HFFc6 (cell line): ENCODE results near the gene UBASH3B. TPM values are rescaled to one million over a fixed set of nuclear protein-coding genes. Genes with fewer than 3 reads are reported as not detected.

Experiments used
- DNase-seq: peaks from one replicate; pipeline ENCODE4 v3.0.0-alpha.2; 2018
- H3K27ac Mint-ChIP-seq: 2 replicates; pipeline ENCODE4 v1.8.0; 2020; ENCODE audit warnings: mild to moderate bottlenecking, mixed read lengths
- H3K27me3 Mint-ChIP-seq: 2 replicates; pipeline ENCODE4 v1.8.0; 2021; ENCODE audit warnings: mild to moderate bottlenecking, moderate library complexity, mixed read lengths; ENCODE audit not compliant: insufficient read depth
- H3K36me3 Mint-ChIP-seq: 2 replicates; pipeline ENCODE4 v1.8.0; 2021; ENCODE audit warnings: low read depth, mixed read lengths
- H3K4me1 Mint-ChIP-seq: 2 replicates; pipeline ENCODE4 v1.8.0; 2020; ENCODE audit warnings: low read depth, mixed read lengths
- H3K4me3 Mint-ChIP-seq: 2 replicates; pipeline ENCODE4 v1.8.0; 2020; ENCODE audit warnings: mild to moderate bottlenecking, moderate library complexity, mixed read lengths
- H3K9me3 Mint-ChIP-seq: 2 replicates; pipeline ENCODE4 v1.8.0; 2020; ENCODE audit warnings: mild to moderate bottlenecking, mixed read lengths
- CTCF ChIP-seq: fragments of 200-600 bp; sonication (generic); IDR thresholded peaks from 2 replicates; pipeline ENCODE4 v1.5.0; 2021; ENCODE audit warnings: antibody characterized with exemption, mild to moderate bottlenecking
- total RNA-seq, 6 experiments: library from RNA; stranded (reverse); fragmentation: NEBNext Ultra II Directional; extraction: Animal tissue kit (Norgen Biotek cat#: 25700); gene quantifications; 2 replicates in 1 of 6; 3 replicates in 5 of 6; pipeline ENCODE4 v1.2.3, GENCODE V29; 2021

Gene UBASH3B
- total RNA-seq, 6 experiments from 2014 or later = 44.6 to 60.4 (median 52.9) TPM

- Mint-ChIP-seq H3K4me1 (peaks cover 88% of the 10 kb centered on the region), H3K27ac (no peak overlapping the region; the same call in 1 of the 2 replicates), H3K4me3 (no peak overlapping the region; the same call in 1 of the 2 replicates), H3K27me3 (no peaks in the 10 kb centered on the region; the same call in none of the 2 replicates), H3K9me3 (no peaks in the 10 kb centered on the region; the same call in 1 of the 2 replicates), H3K36me3 (peaks cover 25% of the 10 kb centered on the region)
- no peak for TF ChIP-seq CTCF
- DNase-seq = no peak
Measured at GRCh38 chr11:122665861-122666260, 10.3 kb downstream of the UBASH3B start.

- peak overlapping the region; percentile 8; the same call in 1 of the 2 replicates for H3K4me3 Mint-ChIP-seq
- no peak overlapping the region for H3K27ac Mint-ChIP-seq
- H3K4me1 Mint-ChIP-seq = peaks cover 80% of the 10 kb centered on the region
- H3K9me3 Mint-ChIP-seq = no peaks in the 10 kb centered on the region; the same call in 1 of the 2 replicates
- DNase-seq = no peak
- TF ChIP-seq CTCF = no peak
- peaks cover 30% of the 10 kb centered on the region for H3K36me3 Mint-ChIP-seq
- H3K27me3 Mint-ChIP-seq = no peaks in the 10 kb centered on the region; the same call in none of the 2 replicates
Measured at GRCh38 chr11:122666743-122667142, 11.2 kb downstream of the UBASH3B start.

GRCh38 chr11:122668562-122669090, 13.1 kb downstream of the UBASH3B start:
- H3K27ac Mint-ChIP-seq = peak overlapping the region; percentile 53

GRCh38 chr11:122670131-122670530, 14.6 kb downstream of the UBASH3B start:
- no peak for TF ChIP-seq CTCF
- Mint-ChIP-seq H3K4me3 (no peak overlapping the region), H3K27me3 (peaks cover 2% of the 10 kb centered on the region), H3K9me3 (no peaks in the 10 kb centered on the region; the same call in 1 of the 2 replicates), H3K27ac (no peak overlapping the region), H3K36me3 (peaks cover 39% of the 10 kb centered on the region), H3K4me1 (peaks cover 67% of the 10 kb centered on the region)
- no peak for DNase-seq

More at GRCh38 chr11:122668562-122669090, 13.1 kb downstream of the UBASH3B start:
- peak; percentile 74 for DNase-seq
- no peak for TF ChIP-seq CTCF
- Mint-ChIP-seq H3K27me3 (peaks cover 1% of the 10 kb centered on the region), H3K36me3 (peaks cover 39% of the 10 kb centered on the region), H3K4me1 (peaks cover 72% of the 10 kb centered on the region), H3K4me3 (no peak overlapping the region; the same call in 1 of the 2 replicates), H3K9me3 (no peaks in the 10 kb centered on the region; the same call in 1 of the 2 replicates)

- DNase-seq = no peak
Measured at GRCh38 chr11:122671400-122671891, 15.9 kb downstream of the UBASH3B start.

More at GRCh38 chr11:122671400-122671891, 15.9 kb downstream of the UBASH3B start:
- H3K4me3 Mint-ChIP-seq = no peak overlapping the region
- no peak for TF ChIP-seq CTCF
- peaks cover 39% of the 10 kb centered on the region for H3K36me3 Mint-ChIP-seq
- H3K4me1 Mint-ChIP-seq = peaks cover 62% of the 10 kb centered on the region
- H3K27me3 Mint-ChIP-seq = peaks cover 2% of the 10 kb centered on the region
- no peak overlapping the region for H3K27ac Mint-ChIP-seq
- H3K9me3 Mint-ChIP-seq = no peaks in the 10 kb centered on the region; the same call in 1 of the 2 replicates
